Cardiac fibroblast (primary cell): ENCODE data around the gene EIF5AL1.

Experiments
- DNase-seq, 2 donors: peaks; one replicate each; pipeline versions ENCODE4 v3.0.0 to v3.0.0-alpha.2; 2010; ENCODE audit warnings: low read depth in 2 of 2
- H3K4me3 ChIP-seq, 2 donors: replicated peaks in 1 of 2; 1 replicate in 1 of 2; 2 replicates in 1 of 2; pipeline ENCODE4 v1.5.1; 2011; ENCODE audit warnings: low read depth in 2 of 2, low read length in 2 of 2, mild to moderate bottlenecking in 2 of 2, moderate library complexity in 1 of 2
- CTCF ChIP-seq: IDR thresholded peaks from one replicate; pipeline ENCODE4 v1.5.1; 2011; ENCODE audit warnings: low read depth, mild to moderate bottlenecking, low read length, inconsistent platforms

EIF5AL1 gene

DNA sequence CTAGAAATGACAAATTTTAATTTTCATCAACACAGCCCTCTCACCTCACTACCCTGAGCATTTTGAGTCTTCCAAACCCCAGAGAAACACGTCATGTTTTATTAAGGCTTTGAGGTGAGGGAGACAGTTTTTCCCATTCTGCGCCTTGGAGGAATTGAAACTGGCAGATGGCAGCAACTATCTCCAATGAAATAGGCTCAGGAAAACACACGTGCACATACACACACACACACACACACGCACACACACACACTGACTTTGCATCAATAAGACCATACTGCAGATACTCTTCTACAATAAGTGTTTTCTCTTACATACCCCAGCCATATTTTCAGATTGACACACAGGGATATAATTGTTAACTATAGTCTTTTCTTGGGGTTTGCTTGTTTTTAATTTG lies 51.1 kb downstream of the EIF5AL1 start:
- DNase-seq = no peak
- H3K4me3 ChIP-seq = no peak overlapping the region
- no peak for TF ChIP-seq CTCF
